Measurements from ENCODE around the gene MAGI1.

Gene MAGI1

DNA sequence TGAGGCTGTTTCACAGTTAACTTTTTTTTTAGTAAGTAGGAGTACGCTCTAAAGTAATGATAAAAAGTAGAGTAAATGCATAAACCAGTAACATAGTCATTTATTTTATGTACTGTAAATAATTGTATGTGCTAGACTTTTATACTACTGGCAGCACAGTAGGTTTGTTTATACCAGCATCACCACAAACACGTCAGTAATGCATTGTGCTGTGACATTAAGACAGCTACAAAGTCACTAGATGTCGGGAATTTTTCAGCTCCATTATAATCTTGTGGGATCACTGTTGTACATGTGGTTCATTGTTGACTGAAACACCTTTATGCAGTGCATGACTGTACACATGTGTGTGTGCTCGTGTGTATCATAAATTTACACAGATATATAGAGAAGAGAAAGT, 732.9 kb downstream of the MAGI1 start:
- no peak for ATAC-seq
- TF ChIP-seq CSDC2 (CRISPR knock-in tag; IDR thresholded peaks at IDR 0.05) (no peak), BACH2 (CRISPR knock-in tag; IDR thresholded peaks at IDR 0.05; ENCODE audit: borderline replicate concordance) (no peak), RARB (CRISPR knock-in tag; IDR thresholded peaks at IDR 0.05) (no peak), ISL1 (CRISPR knock-in tag; IDR thresholded peaks at IDR 0.05) (no peak), TOX (CRISPR knock-in tag; IDR thresholded peaks at IDR 0.05; ENCODE audit: borderline replicate concordance) (no peak), PPARA (CRISPR knock-in tag; IDR thresholded peaks at IDR 0.05; ENCODE audit: borderline replicate concordance) (no peak), ZFP30 (CRISPR knock-in tag; IDR thresholded peaks at IDR 0.05) (no peak), SNAI2 (CRISPR knock-in tag; IDR thresholded peaks at IDR 0.05) (no peak), OSR1 (CRISPR knock-in tag; IDR thresholded peaks at IDR 0.05) (no peak), ARNTL (CRISPR knock-in tag; IDR thresholded peaks at IDR 0.05; ENCODE audit: borderline replicate concordance, low read depth) (no peak), ZNF565 (CRISPR knock-in tag; conservative IDR thresholded peaks at IDR 0.05; ENCODE audit: low read depth) (no peak)
- TF ChIP-seq, protein P1, sequence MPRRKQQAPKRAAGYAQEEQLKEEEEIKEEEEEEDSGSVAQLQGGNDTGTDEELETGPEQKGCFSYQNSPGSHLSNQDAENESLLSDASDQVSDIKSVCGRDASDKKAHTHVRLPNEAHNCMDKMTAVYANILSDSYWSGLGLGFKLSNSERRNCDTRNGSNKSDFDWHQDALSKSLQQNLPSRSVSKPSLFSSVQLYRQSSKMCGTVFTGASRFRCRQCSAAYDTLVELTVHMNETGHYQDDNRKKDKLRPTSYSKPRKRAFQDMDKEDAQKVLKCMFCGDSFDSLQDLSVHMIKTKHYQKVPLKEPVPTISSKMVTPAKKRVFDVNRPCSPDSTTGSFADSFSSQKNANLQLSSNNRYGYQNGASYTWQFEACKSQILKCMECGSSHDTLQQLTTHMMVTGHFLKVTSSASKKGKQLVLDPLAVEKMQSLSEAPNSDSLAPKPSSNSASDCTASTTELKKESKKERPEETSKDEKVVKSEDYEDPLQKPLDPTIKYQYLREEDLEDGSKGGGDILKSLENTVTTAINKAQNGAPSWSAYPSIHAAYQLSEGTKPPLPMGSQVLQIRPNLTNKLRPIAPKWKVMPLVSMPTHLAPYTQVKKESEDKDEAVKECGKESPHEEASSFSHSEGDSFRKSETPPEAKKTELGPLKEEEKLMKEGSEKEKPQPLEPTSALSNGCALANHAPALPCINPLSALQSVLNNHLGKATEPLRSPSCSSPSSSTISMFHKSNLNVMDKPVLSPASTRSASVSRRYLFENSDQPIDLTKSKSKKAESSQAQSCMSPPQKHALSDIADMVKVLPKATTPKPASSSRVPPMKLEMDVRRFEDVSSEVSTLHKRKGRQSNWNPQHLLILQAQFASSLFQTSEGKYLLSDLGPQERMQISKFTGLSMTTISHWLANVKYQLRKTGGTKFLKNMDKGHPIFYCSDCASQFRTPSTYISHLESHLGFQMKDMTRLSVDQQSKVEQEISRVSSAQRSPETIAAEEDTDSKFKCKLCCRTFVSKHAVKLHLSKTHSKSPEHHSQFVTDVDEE (CRISPR knock-in tag; IDR thresholded peaks at IDR 0.05): no peak
- TF ChIP-seq, protein P2, sequence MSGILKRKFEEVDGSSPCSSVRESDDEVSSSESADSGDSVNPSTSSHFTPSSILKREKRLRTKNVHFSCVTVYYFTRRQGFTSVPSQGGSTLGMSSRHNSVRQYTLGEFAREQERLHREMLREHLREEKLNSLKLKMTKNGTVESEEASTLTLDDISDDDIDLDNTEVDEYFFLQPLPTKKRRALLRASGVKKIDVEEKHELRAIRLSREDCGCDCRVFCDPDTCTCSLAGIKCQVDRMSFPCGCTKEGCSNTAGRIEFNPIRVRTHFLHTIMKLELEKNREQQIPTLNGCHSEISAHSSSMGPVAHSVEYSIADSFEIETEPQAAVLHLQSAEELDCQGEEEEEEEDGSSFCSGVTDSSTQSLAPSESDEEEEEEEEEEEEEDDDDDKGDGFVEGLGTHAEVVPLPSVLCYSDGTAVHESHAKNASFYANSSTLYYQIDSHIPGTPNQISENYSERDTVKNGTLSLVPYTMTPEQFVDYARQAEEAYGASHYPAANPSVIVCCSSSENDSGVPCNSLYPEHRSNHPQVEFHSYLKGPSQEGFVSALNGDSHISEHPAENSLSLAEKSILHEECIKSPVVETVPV (CRISPR knock-in tag; IDR thresholded peaks at IDR 0.05): no peak
- TF ChIP-seq, protein P3, sequence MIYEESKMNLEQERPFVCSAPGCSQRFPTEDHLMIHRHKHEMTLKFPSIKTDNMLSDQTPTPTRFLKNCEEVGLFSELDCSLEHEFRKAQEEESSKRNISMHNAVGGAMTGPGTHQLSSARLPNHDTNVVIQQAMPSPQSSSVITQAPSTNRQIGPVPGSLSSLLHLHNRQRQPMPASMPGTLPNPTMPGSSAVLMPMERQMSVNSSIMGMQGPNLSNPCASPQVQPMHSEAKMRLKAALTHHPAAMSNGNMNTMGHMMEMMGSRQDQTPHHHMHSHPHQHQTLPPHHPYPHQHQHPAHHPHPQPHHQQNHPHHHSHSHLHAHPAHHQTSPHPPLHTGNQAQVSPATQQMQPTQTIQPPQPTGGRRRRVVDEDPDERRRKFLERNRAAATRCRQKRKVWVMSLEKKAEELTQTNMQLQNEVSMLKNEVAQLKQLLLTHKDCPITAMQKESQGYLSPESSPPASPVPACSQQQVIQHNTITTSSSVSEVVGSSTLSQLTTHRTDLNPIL (CRISPR knock-in tag; IDR thresholded peaks at IDR 0.05; ENCODE audit: low read depth): no peak
